GM23338 (cell line): ENCODE data around the gene WDR73. TPM values are rescaled to one million over a fixed set of nuclear protein-coding genes. Genes with fewer than 3 reads are reported as not detected.
"Not testable (repeated sequence)": the region's sequence is repeated elsewhere in the genome, so short reads cannot be mapped to it uniquely, and the experiment has no call there.

ENCODE experiments used
- ATAC-seq: fragments of 200-7000 bp; cut with Tn5 transposase; 3 replicates; pipeline ENCODE4 v1.9.1; 2020
- DNase-seq: peaks from one replicate; pipeline ENCODE4 v3.0.0-alpha.2; 2015; ENCODE audit warnings: low spot score
- H2AFZ ChIP-seq: fragments of 200-600 bp; sonication (generic); 2 replicates; pipeline ENCODE4 v1.8.0; 2016; ENCODE audit warnings: antibody characterized with exemption, mild to moderate bottlenecking, moderate library complexity
- H3F3A ChIP-seq: fragments of 200-600 bp; sonication (generic); replicated peaks from 2 replicates; pipeline ENCODE4 v1.8.0; 2017; ENCODE audit warnings: antibody characterized with exemption, mixed run types, low read depth
- H3K27ac ChIP-seq: fragments of 200-600 bp; sonication (generic); 2 replicates; pipeline ENCODE4 v1.6.1; 2016; ENCODE audit warnings: low read depth
- H3K27me3 ChIP-seq: fragments of 200-600 bp; sonication (generic); 2 replicates; pipeline ENCODE4 v1.8.0; 2016; ENCODE audit warnings: mild to moderate bottlenecking, mixed run types, moderate library complexity; ENCODE audit not compliant: insufficient read depth
- H3K36me3 ChIP-seq: fragments of 200-600 bp; sonication (generic); 2 replicates; pipeline ENCODE4 v1.8.0; 2016; ENCODE audit warnings: mild to moderate bottlenecking; ENCODE audit not compliant: insufficient read depth
- H3K4me1 ChIP-seq: fragments of 200-600 bp; sonication (generic); 2 replicates; pipeline ENCODE4 v1.8.0; 2016; ENCODE audit warnings: mild to moderate bottlenecking, moderate library complexity; ENCODE audit not compliant: insufficient read depth
- H3K4me2 ChIP-seq: fragments of 200-600 bp; sonication (generic); 2 replicates; pipeline ENCODE4 v1.7.1; 2017; ENCODE audit warnings: mixed run types
- H3K4me3 ChIP-seq: fragments of 200-600 bp; sonication (generic); 2 replicates; pipeline ENCODE4 v1.6.1; 2016; ENCODE audit warnings: mixed run types
- H3K79me2 ChIP-seq: fragments of 200-600 bp; sonication (generic); replicated peaks from 2 replicates; pipeline ENCODE4 v1.8.0; 2017; ENCODE audit warnings: mild to moderate bottlenecking; ENCODE audit not compliant: insufficient read depth
- H3K9me2 ChIP-seq: fragments of 200-600 bp; sonication (generic); 2 replicates; pipeline ENCODE4 v1.8.0; 2017; ENCODE audit not compliant: insufficient read depth
- H4K20me1 ChIP-seq: fragments of 200-600 bp; sonication (generic); replicated peaks from 2 replicates; pipeline ENCODE4 v1.8.0; 2017; ENCODE audit warnings: mild to moderate bottlenecking; ENCODE audit not compliant: insufficient read depth
- H3K27ac Mint-ChIP-seq: 2 replicates; pipeline ENCODE4 v1.8.0; 2020; ENCODE audit warnings: inconsistent platforms, mild to moderate bottlenecking, moderate library complexity, mixed read lengths
- H3K27me3 Mint-ChIP-seq: 3 replicates; pipeline ENCODE4 v1.8.0; 2022; ENCODE audit warnings: low read depth, mild to moderate bottlenecking, moderate library complexity, mixed read lengths, inconsistent platforms; ENCODE audit not compliant: insufficient read depth, poor library complexity
- H3K36me3 Mint-ChIP-seq: 3 replicates; pipeline ENCODE4 v1.8.0; 2021; ENCODE audit warnings: low read depth, mild to moderate bottlenecking, inconsistent platforms, moderate library complexity, mixed read lengths
- H3K4me1 Mint-ChIP-seq: 3 replicates; pipeline ENCODE4 v1.8.0; 2020; ENCODE audit warnings: mild to moderate bottlenecking, inconsistent platforms, mixed read lengths
- H3K4me3 Mint-ChIP-seq: 3 replicates; pipeline ENCODE4 v1.8.0; 2021; ENCODE audit warnings: moderate library complexity, mild to moderate bottlenecking, inconsistent platforms, mixed read lengths
- H3K9me3 Mint-ChIP-seq: 3 replicates; pipeline ENCODE4 v1.8.0; 2020; ENCODE audit warnings: moderate library complexity, mild to moderate bottlenecking, inconsistent platforms, mixed read lengths
- ETS1 ChIP-seq: IDR thresholded peaks from 2 replicates; pipeline ENCODE4 v1.6.1; 2016; ENCODE audit warnings: antibody characterized with exemption
- EZH2 ChIP-seq: fragments of 200-600 bp; sonication (generic); IDR thresholded peaks from one replicate; pipeline ENCODE4 v1.8.0; 2017; ENCODE audit warnings: antibody characterized with exemption, mild to moderate bottlenecking, low read depth; ENCODE audit not compliant: unreplicated experiment
- EZH2phosphoT487 ChIP-seq: fragments of 200-600 bp; sonication (generic); IDR thresholded peaks from one replicate; pipeline ENCODE4 v1.8.1; 2018; ENCODE audit warnings: antibody characterized with exemption; ENCODE audit not compliant: unreplicated experiment
- ZNF462 ChIP-seq: fragments of 250-450 bp; sonication (Bioruptor Pico); IDR thresholded peaks from 2 replicates; pipeline ENCODE4 v1.5.0; 2020; ENCODE audit warnings: mild to moderate bottlenecking, moderate library complexity
- polyA plus RNA-seq: library from polyadenylated mRNA; unstranded; fragments of >200 nt; fragmentation: Nextera tagmentation; extraction: Ambion mirVana; gene quantifications from 2 replicates; pipeline ENCODE4 v1.2.1, GENCODE V29; 2016
- total RNA-seq: library from RNA; depleted of rRNA; stranded (reverse); fragments of >200 nt; shearing (Covaris generic); gene quantifications from 2 replicates; pipeline ENCODE4 v1.2.3, GENCODE V29; 2014

Gene WDR73
- total and polyA plus RNA-seq, 2 experiments from 2014 or later, result 14.8 to 25.2 TPM

GRCh38 chr15:84689858-84690257, 35.8 kb upstream of the WDR73 start:
- H3K79me2 ChIP-seq, result peaks cover 57% of the 10 kb centered on the region
- H3K9me3 Mint-ChIP-seq, result peaks cover 3% of the 10 kb centered on the region; the same call in 1 of the 3 replicates
- no peak overlapping the region for H3K4me3 ChIP-seq
- no peak overlapping the region for H3K27ac Mint-ChIP-seq
- H3K27me3 Mint-ChIP-seq, result peaks cover 4% of the 10 kb centered on the region
- no peak overlapping the region for H2AFZ ChIP-seq
- H3K4me1 Mint-ChIP-seq, result no peaks in the 10 kb centered on the region
- H3K9me2 ChIP-seq, result no peaks in the 10 kb centered on the region
- H4K20me1 ChIP-seq, result peaks cover 27% of the 10 kb centered on the region
- no peak overlapping the region for H3K4me2 ChIP-seq
- no peaks in the 10 kb centered on the region for H3K4me1 ChIP-seq
- no peak for TF ChIP-seq ZNF462 (CRISPR knock-in tag)
- TF ChIP-seq EZH2, result no peak
- TF ChIP-seq ETS1, result no peak
- no peak for TF ChIP-seq EZH2phosphoT487
- ATAC-seq, result no peak
- no peak overlapping the region for H3K4me3 Mint-ChIP-seq
- no peaks in the 10 kb centered on the region for H3K27me3 ChIP-seq
- H3K36me3 Mint-ChIP-seq, result peaks cover 58% of the 10 kb centered on the region
- 0 out of 2 replicates have a peak, but pooled peaks cover 2% of the 10 kb centered on the region for H3F3A ChIP-seq
- peaks cover 18% of the 10 kb centered on the region for H3K36me3 ChIP-seq
- no peak for DNase-seq
- no peak overlapping the region for H3K27ac ChIP-seq

- H3K79me2 ChIP-seq, result peaks cover 23% of the 10 kb centered on the region
- not testable (repeated sequence) for H3K4me3 ChIP-seq
These were observed 32.4 kb upstream of the WDR73 start for GRCh38 chr15:84686446-84686845.

More at GRCh38 chr15:84686446-84686845, 32.4 kb upstream of the WDR73 start:
- not testable (repeated sequence) for H3K9me3 Mint-ChIP-seq, H3K27me3 ChIP-seq, H3K4me2 ChIP-seq, H3K4me3 Mint-ChIP-seq, DNase-seq, H3K9me2 ChIP-seq, H3F3A ChIP-seq, H3K4me1 ChIP-seq, H2AFZ ChIP-seq, ATAC-seq, H3K27me3 Mint-ChIP-seq, H3K4me1 Mint-ChIP-seq, H3K27ac Mint-ChIP-seq
- peaks cover 15% of the 10 kb centered on the region; the same call in 1 of the 2 replicates for H4K20me1 ChIP-seq
- H3K36me3 ChIP-seq, result peaks cover 24% of the 10 kb centered on the region
- peaks cover 77% of the 10 kb centered on the region for H3K36me3 Mint-ChIP-seq
- H3K27ac ChIP-seq, result 0 out of 2 replicates have a peak overlapping the region, but pooled peaks have one; percentile 14
